ENCODE results near the gene PVALB.

DNA sequence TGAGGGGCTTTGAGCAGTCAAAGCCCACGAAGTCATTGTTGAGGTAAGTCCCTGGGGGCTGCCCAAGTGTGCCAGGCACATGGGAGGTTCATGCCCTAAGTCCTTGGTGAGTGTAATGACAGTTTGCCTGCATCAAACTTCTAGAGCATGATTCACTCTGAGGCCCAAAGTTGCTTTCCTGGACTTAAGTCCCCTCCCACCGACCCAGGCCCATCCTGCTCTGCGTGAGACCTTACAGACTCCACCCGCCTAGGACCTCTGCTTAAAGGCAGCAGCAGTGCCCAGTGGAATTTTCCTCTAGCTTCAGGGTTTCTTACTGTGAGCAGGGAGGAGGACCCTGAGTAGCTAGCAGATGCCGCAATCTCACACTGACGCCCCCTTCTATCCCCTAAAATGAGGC lies 5.7 kb upstream of the PVALB start:
- TF ChIP-seq, protein P1, sequence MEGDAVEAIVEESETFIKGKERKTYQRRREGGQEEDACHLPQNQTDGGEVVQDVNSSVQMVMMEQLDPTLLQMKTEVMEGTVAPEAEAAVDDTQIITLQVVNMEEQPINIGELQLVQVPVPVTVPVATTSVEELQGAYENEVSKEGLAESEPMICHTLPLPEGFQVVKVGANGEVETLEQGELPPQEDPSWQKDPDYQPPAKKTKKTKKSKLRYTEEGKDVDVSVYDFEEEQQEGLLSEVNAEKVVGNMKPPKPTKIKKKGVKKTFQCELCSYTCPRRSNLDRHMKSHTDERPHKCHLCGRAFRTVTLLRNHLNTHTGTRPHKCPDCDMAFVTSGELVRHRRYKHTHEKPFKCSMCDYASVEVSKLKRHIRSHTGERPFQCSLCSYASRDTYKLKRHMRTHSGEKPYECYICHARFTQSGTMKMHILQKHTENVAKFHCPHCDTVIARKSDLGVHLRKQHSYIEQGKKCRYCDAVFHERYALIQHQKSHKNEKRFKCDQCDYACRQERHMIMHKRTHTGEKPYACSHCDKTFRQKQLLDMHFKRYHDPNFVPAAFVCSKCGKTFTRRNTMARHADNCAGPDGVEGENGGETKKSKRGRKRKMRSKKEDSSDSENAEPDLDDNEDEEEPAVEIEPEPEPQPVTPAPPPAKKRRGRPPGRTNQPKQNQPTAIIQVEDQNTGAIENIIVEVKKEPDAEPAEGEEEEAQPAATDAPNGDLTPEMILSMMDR (conservative IDR thresholded peaks at IDR 0.05), result no peak
- TF ChIP-seq ZFX (IDR thresholded peaks at IDR 0.05), result no peak

All from C4-2B (cell line).